Liver (tissue), 9 donors: Measurements from ENCODE around the gene YAF2. TPM values are rescaled to one million over a fixed set of nuclear protein-coding genes. Genes with fewer than 3 reads are reported as not detected.

Experiments used
- DNase-seq: peaks from one replicate; pipeline ENCODE4 v3.0.0-alpha.2; 2017; ENCODE audit warnings: low spot score
- H3K27ac ChIP-seq, 2 donors: one replicate each; pipeline ENCODE4 v1.7.0; 2013; ENCODE audit warnings: inconsistent platforms in 2 of 2, low read length in 2 of 2, control low read depth in 1 of 2, low read depth in 1 of 2, mild to moderate bottlenecking in 1 of 2
- H3K27me3 ChIP-seq, 4 donors: one replicate each; pipeline versions ENCODE4 v1.6.1 to v1.7.0; 2013; ENCODE audit warnings: low read length in 3 of 4, inconsistent platforms in 1 of 4, mild to moderate bottlenecking in 1 of 4, moderate library complexity in 1 of 4; ENCODE audit not compliant: control insufficient read depth in 4 of 4, insufficient read depth in 4 of 4
- H3K36me3 ChIP-seq, 4 donors: one replicate each; pipeline versions ENCODE4 v1.6.1 to v1.7.0; 2013; ENCODE audit warnings: low read length in 3 of 4, mild to moderate bottlenecking in 3 of 4, low read depth in 1 of 4, moderate library complexity in 1 of 4; ENCODE audit not compliant: control insufficient read depth in 4 of 4, insufficient read depth in 3 of 4
- H3K4me1 ChIP-seq, 4 donors: one replicate each; pipeline versions ENCODE4 v1.6.1 to v1.7.0; 2013; ENCODE audit warnings: low read length in 3 of 4, mild to moderate bottlenecking in 3 of 4, moderate library complexity in 1 of 4; ENCODE audit not compliant: control insufficient read depth in 4 of 4, insufficient read depth in 4 of 4
- H3K4me3 ChIP-seq, 3 donors: one replicate each; pipeline versions ENCODE4 v1.6.1 to v1.7.0; 2013; ENCODE audit warnings: low read length in 3 of 3, control low read depth in 1 of 3, low read depth in 1 of 3, mild to moderate bottlenecking in 1 of 3
- H3K9ac ChIP-seq, 2 donors: one replicate each; pipeline ENCODE4 v1.7.0; 2013; ENCODE audit warnings: low read length in 2 of 2, mild to moderate bottlenecking in 2 of 2, moderate library complexity in 2 of 2, control low read depth in 1 of 2, low read depth in 1 of 2
- H3K9me3 ChIP-seq, 4 donors: one replicate each; pipeline versions ENCODE4 v1.6.1 to v1.7.0; 2013; ENCODE audit warnings: low read length in 3 of 4; ENCODE audit not compliant: control insufficient read depth in 4 of 4
- EGR1 ChIP-seq, 2 donors: IDR thresholded peaks; 2 replicates each; pipeline ENCODE4 v1.6.1; 2016 to 2018; ENCODE audit warnings: antibody characterized with exemption in 2 of 2, low read depth in 2 of 2
- FOXA1 ChIP-seq: IDR thresholded peaks from 2 replicates; pipeline ENCODE4 v1.6.1; 2016; ENCODE audit warnings: antibody characterized with exemption
- FOXA2 ChIP-seq: IDR thresholded peaks from 2 replicates; pipeline ENCODE4 v1.6.1; 2016; ENCODE audit warnings: antibody characterized with exemption
- GABPA ChIP-seq, 2 donors: IDR thresholded peaks in 1 of 2; conservative IDR thresholded peaks in 1 of 2; 2 replicates each; pipeline ENCODE4 v1.6.1; 2016; ENCODE audit warnings: antibody characterized with exemption in 2 of 2, mild to moderate bottlenecking in 1 of 2, moderate library complexity in 1 of 2
- HNF4A ChIP-seq, 2 donors: conservative IDR thresholded peaks; 2 replicates each; pipeline ENCODE4 v1.6.1; 2016; ENCODE audit warnings: antibody characterized with exemption in 2 of 2, mild to moderate bottlenecking in 2 of 2
- HNF4G ChIP-seq: IDR thresholded peaks from 2 replicates; pipeline ENCODE4 v1.6.1; 2016; ENCODE audit warnings: antibody characterized with exemption
- JUND ChIP-seq, 2 donors: IDR thresholded peaks; 2 replicates each; pipeline ENCODE4 v1.6.1; 2016; ENCODE audit warnings: antibody characterized with exemption in 2 of 2
- MAX ChIP-seq: IDR thresholded peaks from 2 replicates; pipeline ENCODE4 v1.6.1; 2016; ENCODE audit warnings: antibody characterized with exemption
- NR2F2 ChIP-seq: IDR thresholded peaks from 2 replicates; pipeline ENCODE4 v1.6.1; 2016; ENCODE audit warnings: antibody characterized with exemption
- RAD21 ChIP-seq, 2 donors: IDR thresholded peaks; 2 replicates each; pipeline ENCODE4 v1.6.1; 2016; ENCODE audit warnings: antibody characterized with exemption in 2 of 2, mild to moderate bottlenecking in 2 of 2
- REST ChIP-seq: IDR thresholded peaks from 2 replicates; pipeline ENCODE4 v1.6.1; 2016; ENCODE audit warnings: antibody characterized with exemption, mild to moderate bottlenecking
- RXRA ChIP-seq, 2 donors: IDR thresholded peaks; 2 replicates each; pipeline ENCODE4 v1.6.1; 2017 to 2018; ENCODE audit warnings: antibody characterized with exemption in 2 of 2, mild to moderate bottlenecking in 1 of 2
- SP1 ChIP-seq: IDR thresholded peaks from 2 replicates; pipeline ENCODE4 v1.6.1; 2018; ENCODE audit warnings: antibody characterized with exemption, mild to moderate bottlenecking
- TAF1 ChIP-seq: conservative IDR thresholded peaks from 2 replicates; pipeline ENCODE4 v1.6.1; 2016; ENCODE audit warnings: antibody characterized with exemption, mild to moderate bottlenecking
- YY1 ChIP-seq: IDR thresholded peaks from 2 replicates; pipeline ENCODE4 v1.6.1; 2016; ENCODE audit warnings: antibody characterized with exemption, mild to moderate bottlenecking
- WGBS: extraction: QIAGEN DNeasy Blood & Tissue Kit; methylation state at CpG from one replicate; pipeline ENCODE4 v1.1.7; 2013; 5-methylcytosine and 5-hydroxymethylcytosine counted together
- polyA plus RNA-seq, 2 donors: library from polyadenylated mRNA; stranded (reverse) in 1 of 2; unstranded in 1 of 2; fragments of 200-250 nt in 1 of 2; fragments of >200 nt in 1 of 2; fragmentation: Nextera tagmentation in 1 of 2; extraction: Ambion mirVana in 1 of 2; gene quantifications; one replicate each; pipeline versions ENCODE4 v1.2.1 to v1.2.3, GENCODE V29; 2013 to 2015
- total RNA-seq, 2 donors: library from RNA; depleted of rRNA; stranded (reverse); fragments of >200 nt; gene quantifications; one replicate each; pipeline ENCODE4 v1.2.3, GENCODE V29; 2014
- TF ChIP-seq, protein P1 (sequence below): IDR thresholded peaks from 2 replicates; pipeline ENCODE4 v1.6.1; 2016; ENCODE audit warnings: antibody characterized with exemption
- TF ChIP-seq, protein P2 (sequence below): fragments of 150-350 bp; IDR thresholded peaks from 2 replicates; pipeline ENCODE4 v1.5.1; 2017; ENCODE audit warnings: improper control_type of control experiment, low read depth, low read length; ENCODE audit not compliant: missing input control
- TF ChIP-seq, protein P3 (sequence below): IDR thresholded peaks from 2 replicates; pipeline ENCODE4 v1.6.1; 2016; ENCODE audit warnings: antibody characterized with exemption
- donor health status: healthy.
- donor health status: healthy.
- donor health status: healthy.
- donor health status: healthy.
- donor health status: healthy.

Gene YAF2
- total and polyA plus RNA-seq, 4 donors, result 7.3 to 22.9 (median 16.2) TPM

- Histone ChIP-seq H3K36me3 (no peaks in the 10 kb centered on the region), H3K9ac (no peak overlapping the region), H3K4me1 (peaks cover 0 to 17% (median 12%) of the 10 kb centered on the region in 4 donors), H3K27me3 (no peaks in the 10 kb centered on the region), H3K4me3 (no peak overlapping the region), H3K27ac (no peak overlapping the region), H3K9me3 (no peaks in the 10 kb centered on the region)
- TF ChIP-seq, protein P1, sequence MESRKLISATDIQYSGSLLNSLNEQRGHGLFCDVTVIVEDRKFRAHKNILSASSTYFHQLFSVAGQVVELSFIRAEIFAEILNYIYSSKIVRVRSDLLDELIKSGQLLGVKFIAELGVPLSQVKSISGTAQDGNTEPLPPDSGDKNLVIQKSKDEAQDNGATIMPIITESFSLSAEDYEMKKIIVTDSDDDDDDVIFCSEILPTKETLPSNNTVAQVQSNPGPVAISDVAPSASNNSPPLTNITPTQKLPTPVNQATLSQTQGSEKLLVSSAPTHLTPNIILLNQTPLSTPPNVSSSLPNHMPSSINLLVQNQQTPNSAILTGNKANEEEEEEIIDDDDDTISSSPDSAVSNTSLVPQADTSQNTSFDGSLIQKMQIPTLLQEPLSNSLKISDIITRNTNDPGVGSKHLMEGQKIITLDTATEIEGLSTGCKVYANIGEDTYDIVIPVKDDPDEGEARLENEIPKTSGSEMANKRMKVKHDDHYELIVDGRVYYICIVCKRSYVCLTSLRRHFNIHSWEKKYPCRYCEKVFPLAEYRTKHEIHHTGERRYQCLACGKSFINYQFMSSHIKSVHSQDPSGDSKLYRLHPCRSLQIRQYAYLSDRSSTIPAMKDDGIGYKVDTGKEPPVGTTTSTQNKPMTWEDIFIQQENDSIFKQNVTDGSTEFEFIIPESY, result no peak
- TF ChIP-seq, protein P2, sequence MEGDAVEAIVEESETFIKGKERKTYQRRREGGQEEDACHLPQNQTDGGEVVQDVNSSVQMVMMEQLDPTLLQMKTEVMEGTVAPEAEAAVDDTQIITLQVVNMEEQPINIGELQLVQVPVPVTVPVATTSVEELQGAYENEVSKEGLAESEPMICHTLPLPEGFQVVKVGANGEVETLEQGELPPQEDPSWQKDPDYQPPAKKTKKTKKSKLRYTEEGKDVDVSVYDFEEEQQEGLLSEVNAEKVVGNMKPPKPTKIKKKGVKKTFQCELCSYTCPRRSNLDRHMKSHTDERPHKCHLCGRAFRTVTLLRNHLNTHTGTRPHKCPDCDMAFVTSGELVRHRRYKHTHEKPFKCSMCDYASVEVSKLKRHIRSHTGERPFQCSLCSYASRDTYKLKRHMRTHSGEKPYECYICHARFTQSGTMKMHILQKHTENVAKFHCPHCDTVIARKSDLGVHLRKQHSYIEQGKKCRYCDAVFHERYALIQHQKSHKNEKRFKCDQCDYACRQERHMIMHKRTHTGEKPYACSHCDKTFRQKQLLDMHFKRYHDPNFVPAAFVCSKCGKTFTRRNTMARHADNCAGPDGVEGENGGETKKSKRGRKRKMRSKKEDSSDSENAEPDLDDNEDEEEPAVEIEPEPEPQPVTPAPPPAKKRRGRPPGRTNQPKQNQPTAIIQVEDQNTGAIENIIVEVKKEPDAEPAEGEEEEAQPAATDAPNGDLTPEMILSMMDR, result no peak
- no peak for TF ChIP-seq TAF1
- TF ChIP-seq EGR1 (IDR thresholded peaks at IDR 0.05; ENCODE audit: low read depth in 2 of 2), result no peak
- TF ChIP-seq RXRA (IDR thresholded peaks at IDR 0.05), result no peak
- no peak for TF ChIP-seq HNF4A (conservative IDR thresholded peaks at IDR 0.05)
- no peak for TF ChIP-seq FOXA1
- no peak for DNase-seq
- 69% methylated on average over 3 of the region's 3 CpGs for WGBS
Observed at GRCh38 chr12:42281844-42282243, 43.8 kb upstream of the YAF2 start.

- Histone ChIP-seq H3K36me3 (no peaks in the 10 kb centered on the region), H3K9me3 (no peaks in the 10 kb centered on the region), H3K4me1 (peaks cover 0 to 17% (median 12%) of the 10 kb centered on the region in 4 donors), H3K9ac (no peak overlapping the region), H3K27me3 (no peaks in the 10 kb centered on the region), H3K4me3 (no peak overlapping the region), H3K27ac (no peak overlapping the region)
- no peak for DNase-seq
- TF ChIP-seq, protein P3, sequence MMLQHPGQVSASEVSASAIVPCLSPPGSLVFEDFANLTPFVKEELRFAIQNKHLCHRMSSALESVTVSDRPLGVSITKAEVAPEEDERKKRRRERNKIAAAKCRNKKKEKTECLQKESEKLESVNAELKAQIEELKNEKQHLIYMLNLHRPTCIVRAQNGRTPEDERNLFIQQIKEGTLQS, result no peak
- TF ChIP-seq GABPA (IDR thresholded peaks at IDR 0.05 in 1 of 2, conservative IDR thresholded peaks at IDR 0.05 in 1 of 2) (no peak), HNF4A (conservative IDR thresholded peaks at IDR 0.05) (peak; percentile 21 to 51), RAD21 (IDR thresholded peaks at IDR 0.05) (peak in 1 of 2 donors; percentile 12), EGR1 (IDR thresholded peaks at IDR 0.05; ENCODE audit: low read depth in 2 of 2) (peak in 1 of 2 donors; percentile 12), FOXA2 (peak; percentile 51), MAX (no peak), REST (peak; percentile 89), JUND (IDR thresholded peaks at IDR 0.05) (no peak), FOXA1 (peak; percentile 15), YY1 (no peak), TAF1 (no peak), RXRA (IDR thresholded peaks at IDR 0.05) (peak; percentile 36 to 56), SP1 (peak; percentile 30), HNF4G (no peak), NR2F2 (no peak)
- TF ChIP-seq, protein P2, result no peak
- TF ChIP-seq, protein P1, result peak; percentile 16
- 20% methylated on average over 3 of the region's 3 CpGs for WGBS
Observed at GRCh38 chr12:42281278-42281677, 43.2 kb upstream of the YAF2 start.
